GM12878 (cell line): ENCODE data around the gene SNED1. TPM values are rescaled to one million over a fixed set of nuclear protein-coding genes. Genes with fewer than 3 reads are reported as not detected.

Experiments used
- ATAC-seq: fragments of 200-7000 bp; cut with Tn5 transposase; 3 replicates; pipeline ENCODE4 v1.9.1; 2020; ENCODE audit warnings: mild to moderate bottlenecking, moderate library complexity
- BruUV-seq: library from RNA; stranded (reverse); fragments of 400-500 nt; replicated peaks from 2 replicates; lab custom pipeline; 2021; lab: Mats Ljungman, UMichigan
- CTCF ChIA-PET: fragments of 300-600 bp; sonication (Branson Sonifier 250); formaldehyde crosslinking; extraction: SDS; loops from one replicate; lab custom pipeline; 2021; ENCODE audit warnings: inconsistent platforms; lab: Yijun Ruan, JAX
- POLR2A ChIA-PET: fragments of 350-600 bp; formaldehyde crosslinking; extraction: SDS; loops from one replicate; lab custom pipeline; 2021; ENCODE audit warnings: inconsistent platforms; lab: Charles Lee
- RAD21 ChIA-PET: fragments of 300-600 bp; sonication (Branson Sonifier 250); formaldehyde crosslinking; loops from one replicate; lab custom pipeline; 2023; ENCODE audit warnings: antibody characterized with exemption; ENCODE audit not compliant: unreplicated experiment; lab: Charles Lee
- SMC1A ChIA-PET: fragments of 300-600 bp; sonication (Branson Sonifier 250); formaldehyde crosslinking; loops from one replicate; lab custom pipeline; 2023; ENCODE audit not compliant: unreplicated experiment, uncharacterized antibody; lab: Charles Lee
- DNase-seq: peaks from one replicate; pipeline ENCODE4 v3.0.0-alpha.2; 2011; ENCODE audit warnings: low read depth, low spot score
- FAIRE-seq: peaks from 3 replicates; lab custom pipeline; 2011; peaks lifted over from hg19 to GRCh38; lab: Jason Lieb, UNC
- H2AFZ ChIP-seq: 2 replicates; pipeline ENCODE4 v1.6.0; 2011; ENCODE audit warnings: low read depth, low read length, control low read depth; ENCODE audit not compliant: control insufficient read depth
- H3K27ac ChIP-seq: 2 replicates; pipeline ENCODE4 v1.5.1; 2011; ENCODE audit warnings: control low read depth; ENCODE audit not compliant: control insufficient read depth, insufficient read depth
- H3K27me3 ChIP-seq, 2 experiments: replicated peaks in 1 of 2; 2 replicates each; pipeline versions ENCODE4 v1.6.0 to v1.6.1; 2011; ENCODE audit warnings: low read length in 1 of 2; ENCODE audit not compliant: control insufficient read depth in 2 of 2, insufficient read depth in 2 of 2
- H3K36me3 ChIP-seq, 2 experiments: 2 replicates each; pipeline ENCODE4 v1.5.1; 2011; ENCODE audit warnings: low read length in 1 of 2; ENCODE audit not compliant: control insufficient read depth in 2 of 2, insufficient read depth in 2 of 2
- H3K4me1 ChIP-seq: 2 replicates; pipeline ENCODE4 v1.6.1; 2011; ENCODE audit warnings: mild to moderate bottlenecking, low read length, moderate library complexity, mixed read lengths; ENCODE audit not compliant: control insufficient read depth, insufficient read depth
- H3K4me2 ChIP-seq: 2 replicates; pipeline ENCODE4 v1.6.0; 2011; ENCODE audit warnings: control low read depth; ENCODE audit not compliant: control insufficient read depth, insufficient read depth
- H3K4me3 ChIP-seq: fragments of 200-600 bp; sonication (generic); 2 replicates; pipeline ENCODE4 v1.5.1; 2016
- H3K79me2 ChIP-seq: 2 replicates; pipeline ENCODE4 v1.6.0; 2011; ENCODE audit warnings: low read length; ENCODE audit not compliant: control insufficient read depth, insufficient read depth
- H3K9ac ChIP-seq: 2 replicates; pipeline ENCODE4 v1.8.0; 2011; ENCODE audit warnings: low read length, control low read depth, mixed read lengths; ENCODE audit not compliant: control insufficient read depth, insufficient read depth
- H3K9me3 ChIP-seq: replicated peaks from 3 replicates; pipeline ENCODE4 v1.5.1; 2011; ENCODE audit warnings: mild to moderate bottlenecking, low read length; ENCODE audit not compliant: control insufficient read depth, insufficient read depth
- H4K20me1 ChIP-seq: 2 replicates; pipeline ENCODE4 v1.6.0; 2011; ENCODE audit not compliant: control insufficient read depth, insufficient read depth
- ASH2L ChIP-seq: fragments of 300-600, 200-600 bp; sonication (generic); IDR thresholded peaks from 2 replicates; pipeline ENCODE4 v1.6.1; 2017; ENCODE audit warnings: low read depth, mild to moderate bottlenecking, borderline replicate concordance
- ATF7 ChIP-seq: fragments of 450-650 bp; IDR thresholded peaks from 2 replicates; pipeline ENCODE4 v1.6.1; 2016; ENCODE audit warnings: low read depth, mild to moderate bottlenecking
- BACH1 ChIP-seq: fragments of 450-650 bp; IDR thresholded peaks from 2 replicates; pipeline ENCODE4 v1.6.1; 2017; ENCODE audit warnings: mild to moderate bottlenecking, borderline replicate concordance
- EED ChIP-seq: sonication (generic); IDR thresholded peaks from 2 replicates; pipeline ENCODE4 v1.6.1; 2016; ENCODE audit warnings: antibody characterized with exemption, low read depth
- EP300 ChIP-seq, 2 experiments: fragments of 150-350 bp in 1 of 2; IDR thresholded peaks; 2 replicates each; pipeline ENCODE4 v1.6.1; 2011 to 2012; ENCODE audit warnings: low read depth in 2 of 2, low read length in 2 of 2, borderline replicate concordance in 1 of 2, improper control_type of control experiment in 1 of 2, inconsistent platforms in 1 of 2; ENCODE audit not compliant: control insufficient read depth in 1 of 2
- MEF2A ChIP-seq: IDR thresholded peaks from 2 replicates; pipeline ENCODE4 v1.6.1; 2011; ENCODE audit warnings: low read depth, mild to moderate bottlenecking, low read length, moderate library complexity; ENCODE audit not compliant: insufficient read depth
- NFXL1 ChIP-seq: fragments of 450-650 bp; IDR thresholded peaks from 2 replicates; pipeline ENCODE4 v1.6.1; 2017; ENCODE audit warnings: antibody characterized with exemption, mild to moderate bottlenecking, borderline replicate concordance
- PAX5 ChIP-seq: IDR thresholded peaks from 2 replicates; pipeline ENCODE4 v1.6.1; 2011; ENCODE audit warnings: low read depth, low read length, borderline replicate concordance
- PAX8 ChIP-seq: fragments of 450-650 bp; IDR thresholded peaks from 2 replicates; pipeline ENCODE4 v1.6.1; 2017; ENCODE audit warnings: mild to moderate bottlenecking, moderate library complexity
- SIX5 ChIP-seq: IDR thresholded peaks from 2 replicates; pipeline ENCODE4 v1.6.1; 2011; ENCODE audit warnings: mild to moderate bottlenecking, low read depth, low read length, moderate library complexity; ENCODE audit not compliant: severe bottlenecking
- SMAD1 ChIP-seq: fragments of 450-650 bp; IDR thresholded peaks from 2 replicates; pipeline ENCODE4 v1.6.1; 2018; ENCODE audit warnings: mild to moderate bottlenecking, low read depth; ENCODE audit not compliant: partially characterized antibody
- SMARCA5 ChIP-seq: fragments of 450-650 bp; IDR thresholded peaks from 2 replicates; pipeline ENCODE4 v1.6.1; 2017; ENCODE audit warnings: mild to moderate bottlenecking
- STAT3 ChIP-seq: IDR thresholded peaks from 2 replicates; pipeline ENCODE4 v1.6.1; 2011; ENCODE audit warnings: low read depth, low read length, improper control_type of control experiment
- ZBED1 ChIP-seq: IDR thresholded peaks from 2 replicates; pipeline ENCODE4 v1.6.1; 2016; ENCODE audit warnings: borderline replicate concordance
- WGBS: methylation state at CpG from one replicate; pipeline ENCODE4 v1.1.6; 2016; ENCODE audit warnings: low lambda C conversion rate; ENCODE audit not compliant: insufficient replicate concordance, insufficient coverage; ENCODE audit errors: missing lambda C conversion rate; 5-methylcytosine and 5-hydroxymethylcytosine counted together
- in situ Hi-C: fragments of 300-500 bp; cut with MboI; formaldehyde crosslinking; loops from 9 replicates; pipeline ENCODE4 v1.14.3; 2018; ENCODE audit warnings: mixed read lengths
- intact Hi-C: fragments of 100-400 bp; cut with micrococcal nuclease; formaldehyde crosslinking; loops from one replicate; pipeline ENCODE4 v1.14.2; 2022; ENCODE audit not compliant: unreplicated experiment
- polyA plus RNA-seq, 11 experiments: library from polyadenylated mRNA; depleted of rRNA in 4 of 11; unstranded in 6 of 11; stranded (reverse) in 5 of 11; fragments of >200 nt; fragmentation: Nextera tagmentation in 4 of 11; fragmentation: Illumina TruSeq in 1 of 11; extraction: Ambion mirVana in 4 of 11; extraction: Trizol in 1 of 11; gene quantifications; 1 replicate in 1 of 11; 2 replicates in 10 of 11; pipeline versions ENCODE4 v1.2.1 to v1.2.3, GENCODE V29; 2011 to 2016; ENCODE audit warnings: inconsistent platforms in 2 of 11, missing spikeins in 2 of 11, low read depth in 1 of 11
- total RNA-seq, 4 experiments: library from RNA; depleted of rRNA in 3 of 4; stranded (reverse); fragments of >200 nt in 3 of 4; fragmentation: Illumina TruSeq in 1 of 4; extraction: Trizol in 1 of 4; gene quantifications; 2 replicates each; pipeline versions ENCODE4 v1.2.1 to v1.2.3, GENCODE V29; 2013 to 2021
- TF ChIP-seq, protein P1 (sequence below): fragments of 450-650 bp; IDR thresholded peaks from 2 replicates; pipeline ENCODE4 v1.6.1; 2017; ENCODE audit warnings: antibody characterized with exemption, mild to moderate bottlenecking, moderate library complexity
- TF ChIP-seq, protein P2 (sequence below): IDR thresholded peaks from 2 replicates; pipeline ENCODE4 v1.6.1; 2012; ENCODE audit warnings: improper control_type of control experiment, low read depth, low read length; ENCODE audit not compliant: insufficient replicate concordance

SNED1 gene
- total and polyA plus RNA-seq, 10 of the 15 experiments (the other 5 are each of a cell fraction or from before 2014, with no cell fraction given): 0.05 to 8.4 (median 3.0) TPM

DNA sequence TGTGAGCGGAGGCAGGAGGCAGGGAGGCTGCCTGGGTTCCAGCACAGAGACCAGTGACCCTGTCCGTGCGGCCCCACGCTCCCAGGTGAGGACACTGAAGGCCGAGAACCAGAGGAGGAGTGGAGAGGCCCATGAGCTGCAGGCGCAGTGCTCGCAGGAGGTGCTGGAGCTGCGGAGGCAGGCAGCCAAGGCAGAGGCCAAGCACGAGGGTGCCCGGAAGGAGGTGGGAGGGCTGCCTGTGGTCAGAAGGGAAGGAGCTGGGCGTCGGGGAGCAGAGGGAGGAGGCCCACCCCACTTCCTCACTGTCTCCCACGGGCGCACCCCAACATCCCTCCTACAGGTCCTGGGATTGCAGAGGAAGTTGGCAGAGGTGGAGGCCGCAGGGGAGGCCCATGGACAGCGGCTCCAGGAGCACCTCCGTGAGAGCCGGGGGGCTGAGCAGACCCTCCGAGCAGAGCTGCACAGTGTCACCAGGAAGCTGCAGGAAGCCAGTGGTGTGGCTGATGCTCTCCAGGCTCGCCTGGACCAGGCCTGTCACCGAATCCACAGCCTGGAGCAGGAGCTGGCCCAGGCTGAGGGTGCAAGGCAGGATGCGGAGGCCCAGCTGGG lies 33.0 kb upstream of the SNED1 start (continued):
- TF ChIP-seq PAX5: no peak
- TF ChIP-seq, protein P1, sequence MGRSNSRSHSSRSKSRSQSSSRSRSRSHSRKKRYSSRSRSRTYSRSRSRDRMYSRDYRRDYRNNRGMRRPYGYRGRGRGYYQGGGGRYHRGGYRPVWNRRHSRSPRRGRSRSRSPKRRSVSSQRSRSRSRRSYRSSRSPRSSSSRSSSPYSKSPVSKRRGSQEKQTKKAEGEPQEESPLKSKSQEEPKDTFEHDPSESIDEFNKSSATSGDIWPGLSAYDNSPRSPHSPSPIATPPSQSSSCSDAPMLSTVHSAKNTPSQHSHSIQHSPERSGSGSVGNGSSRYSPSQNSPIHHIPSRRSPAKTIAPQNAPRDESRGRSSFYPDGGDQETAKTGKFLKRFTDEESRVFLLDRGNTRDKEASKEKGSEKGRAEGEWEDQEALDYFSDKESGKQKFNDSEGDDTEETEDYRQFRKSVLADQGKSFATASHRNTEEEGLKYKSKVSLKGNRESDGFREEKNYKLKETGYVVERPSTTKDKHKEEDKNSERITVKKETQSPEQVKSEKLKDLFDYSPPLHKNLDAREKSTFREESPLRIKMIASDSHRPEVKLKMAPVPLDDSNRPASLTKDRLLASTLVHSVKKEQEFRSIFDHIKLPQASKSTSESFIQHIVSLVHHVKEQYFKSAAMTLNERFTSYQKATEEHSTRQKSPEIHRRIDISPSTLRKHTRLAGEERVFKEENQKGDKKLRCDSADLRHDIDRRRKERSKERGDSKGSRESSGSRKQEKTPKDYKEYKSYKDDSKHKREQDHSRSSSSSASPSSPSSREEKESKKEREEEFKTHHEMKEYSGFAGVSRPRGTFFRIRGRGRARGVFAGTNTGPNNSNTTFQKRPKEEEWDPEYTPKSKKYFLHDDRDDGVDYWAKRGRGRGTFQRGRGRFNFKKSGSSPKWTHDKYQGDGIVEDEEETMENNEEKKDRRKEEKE: no peak
- TF ChIP-seq NFXL1: no peak
- no peak for TF ChIP-seq SIX5
- no peak for TF ChIP-seq PAX8
- no peak for TF ChIP-seq SMAD1
- no peak for TF ChIP-seq STAT3
- no peak for TF ChIP-seq SMARCA5
- no peak for TF ChIP-seq ASH2L
- no peak for TF ChIP-seq MEF2A

DNA sequence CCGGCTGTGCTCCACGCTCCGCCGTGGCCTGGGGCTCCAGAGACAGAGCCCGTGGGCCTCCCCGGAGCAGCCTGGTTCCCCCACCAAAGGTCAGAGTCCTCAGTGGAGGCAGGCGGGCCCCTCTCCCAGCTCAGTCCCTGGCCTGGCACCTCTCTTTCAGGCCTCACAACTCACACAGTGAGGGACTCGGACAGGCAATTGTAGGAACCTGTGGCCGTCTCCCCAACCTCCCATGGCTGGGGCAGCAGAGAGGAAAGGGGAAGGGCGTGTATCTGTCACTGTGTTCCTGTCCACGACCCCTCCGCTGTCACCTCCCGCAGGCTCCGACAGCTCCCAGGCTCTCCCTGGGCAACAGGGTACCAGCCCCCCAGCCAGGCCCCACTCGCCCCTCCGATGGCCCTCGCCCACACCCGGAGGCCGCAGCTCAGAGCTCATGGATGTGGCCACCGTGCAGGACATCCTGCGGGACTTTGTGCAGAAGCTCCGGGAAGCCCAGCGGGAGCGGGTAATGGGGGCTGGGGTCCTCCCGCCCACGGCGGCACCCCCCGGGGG lies 32.4 kb upstream of the SNED1 start:
- no peaks in the 10 kb centered on the region for H3K36me3 ChIP-seq
- DNase-seq: no peak
- no peak overlapping the region for H2AFZ ChIP-seq
- SMC1A ChIA-PET: no interaction called here
- no peak overlapping the region for H3K27ac ChIP-seq
- no peak overlapping the region for H3K4me2 ChIP-seq
- in situ Hi-C loops: no loop called here
- 49% methylated on average over 28 of the region's 28 CpGs for WGBS
- no peaks in the 10 kb centered on the region for H4K20me1 ChIP-seq
- ATAC-seq: no peak
- H3K4me1 ChIP-seq: no peaks in the 10 kb centered on the region
- FAIRE-seq: no peak
- H3K79me2 ChIP-seq: no peaks in the 10 kb centered on the region
- CTCF ChIA-PET: no interaction called here
- H3K27me3 ChIP-seq: no peaks in the 10 kb centered on the region
- H3K9ac ChIP-seq: no peak overlapping the region
- RAD21 ChIA-PET: no interaction called here
- no peak overlapping the region for H3K4me3 ChIP-seq
- H3K9me3 ChIP-seq: no peaks in the 10 kb centered on the region
- POLR2A ChIA-PET: no interaction called here
- intact Hi-C loops: no loop called here
- no TSS peak for BruUV-seq
- TF ChIP-seq, protein P2, sequence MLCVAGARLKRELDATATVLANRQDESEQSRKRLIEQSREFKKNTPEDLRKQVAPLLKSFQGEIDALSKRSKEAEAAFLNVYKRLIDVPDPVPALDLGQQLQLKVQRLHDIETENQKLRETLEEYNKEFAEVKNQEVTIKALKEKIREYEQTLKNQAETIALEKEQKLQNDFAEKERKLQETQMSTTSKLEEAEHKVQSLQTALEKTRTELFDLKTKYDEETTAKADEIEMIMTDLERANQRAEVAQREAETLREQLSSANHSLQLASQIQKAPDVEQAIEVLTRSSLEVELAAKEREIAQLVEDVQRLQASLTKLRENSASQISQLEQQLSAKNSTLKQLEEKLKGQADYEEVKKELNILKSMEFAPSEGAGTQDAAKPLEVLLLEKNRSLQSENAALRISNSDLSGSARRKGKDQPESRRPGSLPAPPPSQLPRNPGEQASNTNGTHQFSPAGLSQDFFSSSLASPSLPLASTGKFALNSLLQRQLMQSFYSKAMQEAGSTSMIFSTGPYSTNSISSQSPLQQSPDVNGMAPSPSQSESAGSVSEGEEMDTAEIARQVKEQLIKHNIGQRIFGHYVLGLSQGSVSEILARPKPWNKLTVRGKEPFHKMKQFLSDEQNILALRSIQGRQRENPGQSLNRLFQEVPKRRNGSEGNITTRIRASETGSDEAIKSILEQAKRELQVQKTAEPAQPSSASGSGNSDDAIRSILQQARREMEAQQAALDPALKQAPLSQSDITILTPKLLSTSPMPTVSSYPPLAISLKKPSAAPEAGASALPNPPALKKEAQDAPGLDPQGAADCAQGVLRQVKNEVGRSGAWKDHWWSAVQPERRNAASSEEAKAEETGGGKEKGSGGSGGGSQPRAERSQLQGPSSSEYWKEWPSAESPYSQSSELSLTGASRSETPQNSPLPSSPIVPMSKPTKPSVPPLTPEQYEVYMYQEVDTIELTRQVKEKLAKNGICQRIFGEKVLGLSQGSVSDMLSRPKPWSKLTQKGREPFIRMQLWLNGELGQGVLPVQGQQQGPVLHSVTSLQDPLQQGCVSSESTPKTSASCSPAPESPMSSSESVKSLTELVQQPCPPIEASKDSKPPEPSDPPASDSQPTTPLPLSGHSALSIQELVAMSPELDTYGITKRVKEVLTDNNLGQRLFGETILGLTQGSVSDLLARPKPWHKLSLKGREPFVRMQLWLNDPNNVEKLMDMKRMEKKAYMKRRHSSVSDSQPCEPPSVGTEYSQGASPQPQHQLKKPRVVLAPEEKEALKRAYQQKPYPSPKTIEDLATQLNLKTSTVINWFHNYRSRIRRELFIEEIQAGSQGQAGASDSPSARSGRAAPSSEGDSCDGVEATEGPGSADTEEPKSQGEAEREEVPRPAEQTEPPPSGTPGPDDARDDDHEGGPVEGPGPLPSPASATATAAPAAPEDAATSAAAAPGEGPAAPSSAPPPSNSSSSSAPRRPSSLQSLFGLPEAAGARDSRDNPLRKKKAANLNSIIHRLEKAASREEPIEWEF: no peak
- TF ChIP-seq ZBED1: no peak
- TF ChIP-seq SMARCA5: no peak
- no peak for TF ChIP-seq BACH1
- no peak for TF ChIP-seq EP300 (IDR thresholded peaks at IDR 0.05; ENCODE audit: borderline replicate concordance in 1 of 2, control insufficient read depth in 1 of 2, low read depth in 2 of 2, low read length in 2 of 2)
- TF ChIP-seq EED: no peak
- TF ChIP-seq ATF7: no peak
- TF ChIP-seq PAX5: no peak
